GM12873 (cell line): ENCODE data around the gene EGFL7.

Experiments
- TF ChIP-seq, protein P1 (sequence below): IDR thresholded peaks from 2 replicates; pipeline ENCODE4 v1.5.1; 2012; ENCODE audit warnings: low read depth, mild to moderate bottlenecking, moderate library complexity, low read length, control low read depth; ENCODE audit not compliant: insufficient read depth; ENCODE audit errors: missing control alignments

The EGFL7 gene

DNA sequence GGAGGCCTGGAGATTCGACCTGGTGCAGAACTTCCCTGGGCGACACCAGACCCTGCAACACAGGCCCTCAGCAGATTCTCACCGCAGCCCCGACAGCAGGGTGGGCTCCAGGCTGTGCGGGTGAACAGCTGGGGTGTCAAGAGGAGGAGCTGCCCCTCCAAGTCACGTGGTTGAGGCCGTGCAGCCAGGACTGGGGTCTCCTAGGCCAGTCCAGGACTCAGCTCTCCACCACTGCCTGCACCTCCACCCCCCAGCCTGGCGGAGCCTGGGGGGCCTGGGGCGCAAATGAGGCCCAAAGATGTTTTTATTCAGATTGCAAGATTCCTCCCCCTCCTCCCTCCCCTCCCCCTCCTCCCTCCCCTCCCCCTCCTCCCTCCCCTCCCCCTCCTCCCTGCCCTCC, 33.8 kb downstream of the EGFL7 start:
- TF ChIP-seq, protein P1, sequence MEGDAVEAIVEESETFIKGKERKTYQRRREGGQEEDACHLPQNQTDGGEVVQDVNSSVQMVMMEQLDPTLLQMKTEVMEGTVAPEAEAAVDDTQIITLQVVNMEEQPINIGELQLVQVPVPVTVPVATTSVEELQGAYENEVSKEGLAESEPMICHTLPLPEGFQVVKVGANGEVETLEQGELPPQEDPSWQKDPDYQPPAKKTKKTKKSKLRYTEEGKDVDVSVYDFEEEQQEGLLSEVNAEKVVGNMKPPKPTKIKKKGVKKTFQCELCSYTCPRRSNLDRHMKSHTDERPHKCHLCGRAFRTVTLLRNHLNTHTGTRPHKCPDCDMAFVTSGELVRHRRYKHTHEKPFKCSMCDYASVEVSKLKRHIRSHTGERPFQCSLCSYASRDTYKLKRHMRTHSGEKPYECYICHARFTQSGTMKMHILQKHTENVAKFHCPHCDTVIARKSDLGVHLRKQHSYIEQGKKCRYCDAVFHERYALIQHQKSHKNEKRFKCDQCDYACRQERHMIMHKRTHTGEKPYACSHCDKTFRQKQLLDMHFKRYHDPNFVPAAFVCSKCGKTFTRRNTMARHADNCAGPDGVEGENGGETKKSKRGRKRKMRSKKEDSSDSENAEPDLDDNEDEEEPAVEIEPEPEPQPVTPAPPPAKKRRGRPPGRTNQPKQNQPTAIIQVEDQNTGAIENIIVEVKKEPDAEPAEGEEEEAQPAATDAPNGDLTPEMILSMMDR = no peak

DNA sequence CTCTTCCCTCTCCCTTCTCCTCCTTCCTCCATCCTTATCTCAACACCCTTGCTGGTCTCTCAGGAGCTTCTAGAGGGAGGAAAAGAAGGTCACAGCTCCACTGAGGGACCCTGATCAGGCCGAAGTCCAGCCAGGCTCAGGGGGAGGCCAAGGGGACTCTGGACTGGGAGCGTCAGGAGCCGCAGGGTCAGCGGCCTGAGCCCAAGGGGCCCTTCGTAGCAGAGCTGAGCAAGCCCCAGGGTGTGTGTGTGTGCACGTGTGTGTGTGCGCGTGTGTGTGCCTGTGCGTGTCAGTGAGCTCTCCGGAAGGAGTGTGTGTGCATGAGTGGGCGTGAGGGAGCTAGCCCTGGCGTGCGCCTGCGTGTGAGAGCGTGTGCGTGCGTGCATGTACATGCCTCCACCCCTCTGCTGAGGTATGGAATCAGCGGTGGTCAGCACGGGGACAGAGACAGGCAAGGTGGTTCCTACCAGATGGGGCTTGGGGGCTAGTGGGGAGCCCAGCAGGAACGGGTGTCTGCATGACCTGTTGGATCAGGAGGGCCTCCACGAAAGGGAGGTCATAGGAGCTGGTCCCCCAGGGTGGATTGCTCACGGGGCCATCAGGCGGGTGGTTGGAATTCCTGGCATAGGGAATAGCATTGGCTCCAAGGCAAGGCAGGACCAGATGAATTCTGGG, 34.6 kb downstream of the EGFL7 start:
- TF ChIP-seq, protein P1 = no peak

DNA sequence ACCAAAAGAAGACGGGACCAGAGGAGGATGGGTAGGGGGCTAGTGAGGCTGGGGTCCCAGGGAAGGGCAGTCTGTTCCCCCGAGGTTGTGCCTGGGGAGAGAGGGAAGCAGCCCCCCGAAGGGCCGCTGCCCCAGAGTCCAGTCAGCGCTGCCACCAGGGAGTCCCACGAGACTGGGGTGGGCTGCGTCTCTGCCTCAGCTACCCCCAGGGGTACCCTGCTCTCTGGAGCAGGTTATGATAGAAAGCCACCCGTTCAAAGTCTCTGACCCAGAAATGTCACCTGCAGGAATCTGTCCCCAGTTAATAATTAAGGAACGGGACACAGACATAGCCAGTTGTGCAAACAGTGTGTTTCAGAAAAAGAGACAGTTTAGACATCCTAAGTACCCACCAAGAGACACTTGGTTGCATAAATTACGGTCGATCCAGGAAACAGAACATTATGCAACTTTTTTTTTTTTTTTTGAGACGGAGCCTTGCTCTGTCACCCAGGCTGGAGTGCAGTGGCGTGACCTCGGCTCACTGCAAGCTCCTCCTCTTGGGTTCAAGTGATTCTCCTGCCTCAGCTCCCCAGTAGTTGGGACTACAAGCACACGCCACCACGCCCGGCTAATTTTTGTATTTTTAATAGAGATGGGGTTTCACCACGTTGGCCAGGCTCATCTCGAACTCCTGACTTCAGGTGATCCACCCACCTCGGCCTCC, 35.3 kb downstream of the EGFL7 start:
- TF ChIP-seq, protein P1 = no peak

DNA sequence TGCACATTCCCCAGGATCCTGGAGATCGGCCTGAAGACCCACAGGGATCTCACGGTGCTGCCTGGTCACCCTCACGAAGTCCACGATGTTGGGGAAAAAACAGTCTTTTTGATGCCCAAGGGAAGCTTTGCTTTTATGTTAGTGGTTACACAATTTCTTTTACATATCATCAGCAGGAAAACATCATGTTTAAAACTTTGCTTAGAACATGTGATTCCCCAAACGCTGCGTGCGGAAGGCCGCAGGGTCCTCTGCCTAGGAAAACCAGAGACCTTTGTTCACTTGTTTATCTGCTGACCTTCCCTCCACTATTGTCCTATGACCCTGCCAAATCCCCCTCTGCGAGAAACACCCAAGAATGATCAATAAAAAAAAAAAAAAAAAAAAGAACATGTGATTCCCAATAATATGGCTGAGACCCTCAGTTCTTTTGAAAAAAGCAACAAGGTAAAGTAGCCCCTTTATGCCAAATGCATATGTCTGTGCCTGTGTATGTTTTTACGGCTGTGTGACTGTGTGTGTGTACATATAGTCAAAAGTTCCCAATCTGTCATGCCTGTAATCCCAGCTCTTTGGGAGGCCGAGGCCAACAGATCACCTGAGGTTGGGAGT, 36.0 kb downstream of the EGFL7 start:
- TF ChIP-seq, protein P1 = no peak

DNA sequence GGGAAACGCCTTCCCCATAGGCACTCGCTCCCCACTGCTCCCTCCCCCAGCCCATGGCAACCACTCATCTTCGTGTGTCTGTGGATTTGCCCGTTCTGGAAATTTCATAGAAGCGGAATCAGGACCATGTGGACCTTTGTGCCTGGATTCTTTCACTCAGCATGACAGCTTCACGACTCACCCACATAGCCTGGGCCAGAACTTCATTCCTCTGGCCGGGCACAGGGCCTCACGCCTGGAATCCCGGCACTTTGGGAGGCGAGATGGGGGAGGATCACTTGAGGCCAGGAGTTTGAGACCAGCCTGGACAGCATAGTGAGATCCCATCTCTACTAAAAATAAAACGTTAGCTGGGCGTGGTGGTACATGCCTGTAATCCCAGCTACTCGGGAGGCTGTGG, 37.6 kb downstream of the EGFL7 start:
- TF ChIP-seq, protein P1 = no peak

DNA sequence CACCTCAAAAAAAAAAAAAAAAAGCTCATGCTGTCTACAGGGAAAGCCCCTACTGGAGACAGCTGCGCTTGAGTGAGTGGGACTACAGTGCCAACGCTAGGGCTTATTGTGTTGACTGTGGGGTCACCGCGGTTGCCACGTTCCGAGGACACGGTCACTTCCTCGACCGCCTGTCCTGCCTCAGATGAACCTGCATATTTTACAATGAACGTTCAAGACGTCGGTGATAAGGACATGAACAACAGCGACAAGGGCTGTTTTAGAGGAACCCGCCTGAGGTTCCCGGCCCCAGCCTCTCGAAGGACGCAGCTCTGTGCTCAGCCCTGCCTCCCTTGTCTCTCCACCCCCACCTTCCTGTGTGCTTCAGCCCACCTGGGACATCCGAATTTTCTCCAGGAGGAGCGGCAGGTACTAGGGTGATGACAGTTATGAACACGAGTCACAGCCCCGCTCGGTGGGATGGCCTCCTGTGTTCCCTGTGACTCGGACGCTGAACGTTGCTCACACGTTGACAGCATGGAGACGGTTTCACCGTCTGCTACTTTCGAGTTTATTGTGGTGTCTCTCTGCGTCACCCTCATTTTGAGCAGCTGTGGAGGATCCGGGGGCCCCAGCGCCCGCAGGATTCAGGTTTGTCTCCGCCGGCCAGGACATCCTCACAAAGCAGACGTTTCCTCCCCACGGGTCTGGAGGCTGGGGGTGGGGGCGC, 38.4 kb downstream of the EGFL7 start:
- TF ChIP-seq, protein P1 = no peak

DNA sequence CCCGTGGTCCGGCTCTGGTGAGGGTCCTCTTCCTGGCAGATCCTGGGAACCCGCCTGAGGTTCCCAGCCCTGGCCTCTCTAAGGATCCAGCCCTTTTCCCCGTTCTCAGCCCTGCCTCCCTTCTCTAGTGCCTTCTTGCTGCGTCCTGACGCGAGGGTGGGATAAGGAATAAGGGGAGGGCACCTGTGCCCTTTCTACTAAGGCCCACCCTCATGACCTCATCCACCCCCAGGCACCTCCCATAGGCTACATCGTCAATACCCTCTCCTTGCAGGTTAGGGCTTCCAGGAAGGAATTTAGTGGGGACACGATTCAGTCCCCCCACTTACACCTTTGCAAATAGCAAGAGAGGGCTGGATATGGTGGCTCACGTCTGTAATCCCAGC, 38.9 kb downstream of the EGFL7 start:
- TF ChIP-seq, protein P1 = no peak
